ENCODE results near the gene MFAP1.
"Not testable (repeated sequence)": the region's sequence is repeated elsewhere in the genome, so short reads cannot be mapped to it uniquely, and the experiment has no call there.

The MFAP1 gene

GRCh38 chr15:43824302-43825246 is at the start of gene MFAP1:
Gene MFAP1 (minus strand): TSS chr15:43824690. CDS start chr15:43824569, 121 bp downstream.
- DNase-seq = peak; percentile 94

- DNase-seq = no peak
Observed at GRCh38 chr15:43873651-43874050, 49.2 kb upstream of the MFAP1 start.

- peak; percentile 9 for DNase-seq
Observed at GRCh38 chr15:43872416-43873020, 48.0 kb upstream of the MFAP1 start.

- DNase-seq = no peak
Observed at GRCh38 chr15:43871835-43872234, 47.3 kb upstream of the MFAP1 start.

- no peak for DNase-seq
Observed at GRCh38 chr15:43868406-43868805, 43.9 kb upstream of the MFAP1 start.

DNA sequence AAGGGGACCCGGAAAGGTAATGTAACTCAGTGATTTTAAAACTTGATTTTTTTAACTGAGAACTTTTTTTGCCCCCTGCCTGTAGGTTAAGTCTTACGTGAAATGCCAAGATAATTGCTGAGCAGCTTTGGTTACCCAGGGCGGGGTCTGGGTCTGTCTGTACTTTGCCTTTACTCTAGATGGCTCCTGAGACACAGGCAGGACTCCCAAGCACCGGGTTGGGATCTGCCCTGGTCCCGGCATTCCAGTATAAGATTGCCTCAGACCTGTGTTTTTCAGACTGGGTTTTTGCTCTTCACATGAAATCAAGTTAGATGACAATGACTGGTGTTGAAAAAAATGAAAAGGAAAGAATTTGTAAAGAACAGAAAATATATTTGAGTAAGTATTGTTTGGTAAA is 42.6 kb upstream of the MFAP1 start:
- no peak for DNase-seq

DNA sequence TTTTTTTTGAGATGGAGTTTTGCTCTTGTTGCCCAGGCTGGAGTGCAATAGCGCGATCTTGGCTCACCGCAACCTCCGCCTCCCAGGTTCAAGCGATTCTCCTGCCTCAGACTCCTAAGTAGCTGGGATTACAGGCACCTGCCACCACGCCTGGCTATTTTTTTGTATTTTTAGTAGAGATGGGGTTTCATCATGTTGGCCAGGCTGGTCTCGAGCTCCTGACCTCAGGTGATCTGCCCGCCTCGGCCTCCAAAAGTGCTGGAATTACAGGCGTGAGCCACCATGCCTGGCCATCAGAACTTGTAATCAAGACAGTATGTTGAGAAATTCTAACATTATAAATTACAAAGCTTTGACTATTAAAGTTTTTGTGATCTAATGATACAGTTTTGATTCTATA is 42.1 kb upstream of the MFAP1 start:
- not testable (repeated sequence) for DNase-seq

DNA sequence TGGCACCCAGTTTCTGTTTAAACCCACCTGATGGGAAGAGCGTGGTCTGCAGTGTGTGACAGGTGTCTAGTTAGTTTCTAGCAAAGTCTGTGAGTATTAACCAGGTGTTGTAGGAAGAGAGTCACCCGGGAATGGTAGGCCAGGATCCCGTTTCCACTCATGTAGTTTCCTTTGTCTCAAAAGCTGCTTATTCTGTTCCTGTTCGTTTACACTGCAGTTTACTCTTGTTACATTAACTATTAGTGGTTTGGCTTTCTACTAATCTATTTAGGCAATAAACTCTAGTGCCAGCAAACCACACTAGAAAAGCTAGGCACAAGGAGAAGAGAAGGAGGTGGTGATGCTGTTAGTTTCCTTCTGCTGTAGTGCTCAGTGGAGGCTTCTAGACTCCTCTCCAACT is 35.1 kb upstream of the MFAP1 start:
- no peak for DNase-seq

- no peak for DNase-seq
Observed at GRCh38 chr15:43854801-43855200, 30.3 kb upstream of the MFAP1 start.

DNA sequence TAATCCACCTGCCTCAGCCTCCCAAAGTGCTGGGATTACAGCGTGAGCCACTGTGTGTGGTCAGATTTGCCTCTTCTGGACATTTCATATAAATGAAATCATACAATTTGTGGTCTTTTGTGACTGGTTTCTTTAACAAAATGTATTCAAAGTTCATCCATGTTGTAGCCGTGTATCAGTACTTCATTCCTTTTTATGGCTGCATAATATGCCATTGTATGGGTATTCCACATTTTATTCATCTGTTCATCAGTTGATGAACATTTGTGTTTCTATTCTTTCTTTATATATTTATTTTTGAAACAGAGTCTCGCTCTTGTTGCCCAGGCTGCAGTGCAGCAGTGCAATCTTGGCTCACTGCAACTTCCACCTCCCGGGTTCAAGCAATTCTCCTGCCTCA is 28.1 kb upstream of the MFAP1 start:
- DNase-seq = no peak

DNA sequence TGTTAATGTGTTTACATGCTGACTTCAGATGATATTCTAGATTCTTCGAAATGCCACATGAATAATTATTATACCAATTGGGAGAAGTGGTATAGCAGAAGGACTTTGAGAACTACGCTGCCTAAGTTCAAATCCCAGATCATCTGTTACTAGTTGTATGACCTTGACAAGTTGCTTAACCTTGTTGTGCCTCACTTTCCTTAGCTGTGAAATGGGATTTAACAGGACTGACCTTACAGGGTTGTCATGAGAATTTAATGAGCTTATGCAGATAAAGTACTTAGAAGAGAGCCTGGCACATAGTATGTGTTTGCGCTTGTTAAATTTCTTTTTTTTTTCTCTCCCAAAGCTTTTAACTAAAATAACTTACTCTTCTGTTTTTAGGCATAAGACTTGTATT is 26.8 kb upstream of the MFAP1 start:
- no peak for DNase-seq

- no peak for DNase-seq
Observed at GRCh38 chr15:43845421-43845820, 20.9 kb upstream of the MFAP1 start.

DNA sequence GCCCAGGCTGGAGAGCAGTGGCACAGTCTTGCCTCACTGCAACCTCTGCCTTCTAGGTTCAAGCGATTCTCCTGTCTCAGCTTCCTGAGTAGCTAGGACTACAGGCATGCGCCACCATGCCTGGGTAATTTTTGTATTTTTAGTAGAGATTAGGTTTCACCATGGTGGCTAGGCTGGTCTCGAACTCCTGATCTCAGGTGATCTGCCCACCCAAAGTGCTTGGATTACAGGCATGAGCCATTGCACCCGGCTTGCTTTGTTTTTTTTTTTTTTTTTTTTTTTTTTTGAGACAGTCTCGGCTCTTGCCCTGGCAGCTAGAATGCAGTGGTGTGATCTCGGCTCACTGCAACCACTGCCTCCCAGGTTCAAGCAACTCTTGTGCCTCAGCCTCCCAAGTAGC is 8.0 kb upstream of the MFAP1 start:
- not testable (repeated sequence) for DNase-seq

DNA sequence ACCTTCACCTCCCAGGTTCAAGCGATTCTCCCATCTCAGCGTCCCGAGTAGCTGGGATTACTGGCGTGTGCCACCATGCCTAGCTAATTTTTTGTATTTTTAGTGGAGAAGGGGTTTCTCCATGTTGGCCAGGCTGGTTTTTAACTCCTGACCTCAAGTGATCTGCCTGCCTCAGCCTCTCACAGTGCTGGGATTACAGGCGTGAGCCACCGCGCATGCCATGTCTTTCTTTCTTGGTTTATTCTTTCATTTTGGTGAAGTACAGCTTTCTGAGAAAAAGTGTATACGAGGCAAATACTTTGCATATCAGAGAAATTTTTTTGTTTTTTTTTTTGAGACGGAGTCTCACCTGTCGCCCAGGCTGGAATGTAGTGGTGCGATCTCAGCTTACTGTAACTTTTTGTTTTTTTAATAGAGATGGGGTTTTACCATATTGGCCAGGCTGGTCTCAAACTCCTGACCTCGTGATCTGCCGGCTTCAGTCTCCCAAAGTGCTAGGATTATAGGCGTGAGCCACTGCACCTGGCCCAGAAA is 7.1 kb upstream of the MFAP1 start:
- DNase-seq = not testable (repeated sequence)

GRCh38 chr15:43830691-43831275 is 6.3 kb upstream of the MFAP1 start:
- not testable (repeated sequence) for DNase-seq

DNA sequence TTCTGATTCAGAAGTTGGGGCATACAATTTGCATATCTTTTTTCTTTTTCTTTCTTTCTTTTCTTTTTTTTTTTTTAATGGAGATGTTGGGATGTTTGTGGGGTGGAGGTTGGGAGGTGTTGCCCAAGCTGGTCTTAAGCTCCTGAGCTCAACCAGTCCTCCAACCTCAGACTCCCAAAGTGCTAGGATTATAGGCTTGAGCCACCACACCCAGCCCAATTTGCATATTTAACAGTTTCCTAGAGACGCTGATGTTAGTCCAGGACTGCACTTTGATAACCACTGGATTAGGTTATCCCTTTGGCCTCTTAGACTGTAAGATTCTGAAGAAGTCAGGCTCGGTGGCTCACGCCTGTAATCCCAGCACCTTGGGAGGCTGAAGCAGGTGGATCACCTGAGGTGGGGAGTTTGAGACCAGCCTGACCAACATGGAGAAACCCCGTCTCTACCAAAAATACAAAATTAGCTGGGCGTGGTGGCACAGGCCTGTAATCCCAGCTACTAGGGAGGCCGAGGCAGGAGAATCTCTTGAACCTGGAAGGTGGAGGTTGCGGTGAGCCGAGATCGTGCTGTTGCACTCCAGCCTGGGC is 5.6 kb upstream of the MFAP1 start:
- not testable (repeated sequence) for DNase-seq

GRCh38 chr15:43828061-43828657 is 3.7 kb upstream of the MFAP1 start:
- DNase-seq = no peak

DNA sequence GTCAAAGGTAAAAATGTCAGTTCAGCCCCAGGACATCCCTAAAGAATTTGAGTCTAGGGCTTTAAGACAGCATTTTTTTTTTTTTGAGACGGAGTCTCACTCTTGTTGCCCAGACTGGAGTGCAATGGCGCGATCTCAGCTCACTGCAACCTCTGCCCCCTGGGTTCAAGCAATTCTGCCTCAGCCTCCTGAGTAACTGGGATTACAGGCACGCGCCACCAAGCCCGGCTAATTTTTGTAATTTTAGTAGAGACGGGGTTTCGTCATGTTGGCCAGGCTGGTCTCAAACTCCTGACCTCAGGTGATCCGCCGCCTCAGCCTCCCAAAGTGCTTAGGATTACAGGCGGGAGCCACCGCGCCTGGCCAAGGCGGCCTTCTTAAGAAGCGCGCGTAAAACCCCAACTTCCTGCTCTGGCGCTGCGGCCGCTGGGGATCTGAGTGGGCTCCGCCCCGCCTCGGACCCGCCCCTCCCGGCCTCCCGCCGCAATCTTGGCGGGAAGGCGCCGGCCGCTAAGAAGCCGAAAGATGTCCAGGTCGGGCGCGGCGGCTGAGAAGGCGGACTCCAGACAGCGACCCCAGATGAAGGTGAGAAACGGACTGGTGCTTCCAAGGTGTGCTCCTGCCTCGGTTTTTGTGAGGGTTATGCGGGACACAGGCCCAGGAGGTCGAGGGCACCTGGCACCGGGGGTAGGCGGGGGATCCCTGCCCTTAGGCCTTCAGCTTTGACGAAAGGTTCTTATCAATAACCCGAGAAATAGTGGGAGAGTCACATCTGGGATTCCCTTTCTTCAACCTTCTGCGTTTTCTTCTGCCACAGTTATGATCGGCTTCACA is 2.2 kb upstream of the MFAP1 start, which contains the start of gene WDR76:
Gene WDR76, plus strand, starts transcription at position 495 of the 834 bp plus-strand sequence. Its CDS starts 31 bp downstream, at position 526.
- peak; percentile 77 for DNase-seq

- no peak for DNase-seq
Observed at GRCh38 chr15:43826029-43826507, 1.6 kb upstream of the MFAP1 start.

- not testable (repeated sequence) for DNase-seq
Observed at GRCh38 chr15:43825305-43825704, 815 bp upstream of the MFAP1 start.

GRCh38 chr15:43821505-43821904 is 3.0 kb downstream of the MFAP1 start:
- DNase-seq = no peak

Data from GDM1 (cell line).